GM19463 (cell line): Measurements from ENCODE around the gene ZNF253.
"Not testable (repeated sequence)": the region's sequence is repeated elsewhere in the genome, so short reads cannot be mapped to it uniquely, and the experiment has no call there.

Experiments
- ATAC-seq: cut with Tn5 transposase; IDR thresholded peaks from one replicate; pipeline ENCODE4 v1.9.1; 2021; ENCODE audit warnings: mild to moderate bottlenecking, moderate library complexity; ENCODE audit not compliant: unreplicated experiment

Gene ZNF253

GRCh38 chr19:19865750-19866610 lies at the start of gene ZNF253:
TSS of gene ZNF253 (plus strand) at chr19:19865882. CDS start at chr19:19865997, 115 bp downstream.
- peak; percentile 95 for ATAC-seq

GRCh38 chr19:19816679-19817078 lies 49.0 kb upstream of the ZNF253 start:
- no peak for ATAC-seq

- no peak for ATAC-seq
Measured at GRCh38 chr19:19817357-19817756, 48.3 kb upstream of the ZNF253 start.

- no peak for ATAC-seq
Measured at GRCh38 chr19:19820774-19821320, 44.8 kb upstream of the ZNF253 start.

GRCh38 chr19:19821366-19821951 lies 44.2 kb upstream of the ZNF253 start, which contains the start of gene ZNF506:
TSS of gene ZNF506 (minus strand) at chr19:19821750. CDS start at chr19:19821603, 147 bp downstream.
- ATAC-seq: peak; percentile 86

- not testable (repeated sequence) for ATAC-seq
Measured at GRCh38 chr19:19821976-19822375, 43.7 kb upstream of the ZNF253 start.

- peak; percentile 37 for ATAC-seq
Measured at GRCh38 chr19:19823916-19824315, 41.8 kb upstream of the ZNF253 start.

- ATAC-seq: no peak
Measured at GRCh38 chr19:19826875-19827274, 38.8 kb upstream of the ZNF253 start.

GRCh38 chr19:19835560-19836038 lies 30.1 kb upstream of the ZNF253 start:
- no peak for ATAC-seq

GRCh38 chr19:19847781-19848180 lies 17.9 kb upstream of the ZNF253 start:
- no peak for ATAC-seq

- no peak for ATAC-seq
Measured at GRCh38 chr19:19849056-19849455, 16.6 kb upstream of the ZNF253 start.

GRCh38 chr19:19851740-19852139 lies 13.9 kb upstream of the ZNF253 start:
- not testable (repeated sequence) for ATAC-seq

GRCh38 chr19:19858751-19859150 lies 6.9 kb upstream of the ZNF253 start:
- no peak for ATAC-seq

GRCh38 chr19:19860756-19861390 lies 4.8 kb upstream of the ZNF253 start:
- no peak for ATAC-seq

GRCh38 chr19:19866611-19867248 lies 1.0 kb downstream of the ZNF253 start:
- ATAC-seq: no peak

GRCh38 chr19:19870086-19870485 lies 4.4 kb downstream of the ZNF253 start:
- ATAC-seq: not testable (repeated sequence)

- no peak for ATAC-seq
Measured at GRCh38 chr19:19871932-19872331, 6.2 kb downstream of the ZNF253 start.

- no peak for ATAC-seq
Measured at GRCh38 chr19:19873381-19873780, 7.7 kb downstream of the ZNF253 start.

GRCh38 chr19:19877724-19878123 lies 12.0 kb downstream of the ZNF253 start:
- ATAC-seq: no peak

GRCh38 chr19:19884583-19884982 lies 18.9 kb downstream of the ZNF253 start:
- no peak for ATAC-seq
